GM13976 (cell line): Measurements from ENCODE around the gene TSHZ2.
"Not testable (repeated sequence)": the region's sequence is repeated elsewhere in the genome, so short reads cannot be mapped to it uniquely, and the experiment has no call there.

Experiments
- DNase-seq: peaks from one replicate; pipeline ENCODE4 v3.0.0; 2012; ENCODE audit warnings: low spot score
- in situ Hi-C: fragments of 300-500 bp; cut with MboI; formaldehyde crosslinking; loops from one replicate; pipeline ENCODE4 v1.12.0; 2022; ENCODE audit warnings: low sequenced_read_pairs, mixed read lengths, inconsistent platforms; ENCODE audit not compliant: unreplicated experiment
- TF ChIP-seq, protein P1 (sequence below): IDR thresholded peaks from 2 replicates; pipeline ENCODE4 v1.5.1; 2012; ENCODE audit warnings: borderline replicate concordance, mild to moderate bottlenecking; ENCODE audit not compliant: insufficient read depth; ENCODE audit errors: extremely low read depth, missing control alignments, control extremely low read depth

The TSHZ2 gene

DNA sequence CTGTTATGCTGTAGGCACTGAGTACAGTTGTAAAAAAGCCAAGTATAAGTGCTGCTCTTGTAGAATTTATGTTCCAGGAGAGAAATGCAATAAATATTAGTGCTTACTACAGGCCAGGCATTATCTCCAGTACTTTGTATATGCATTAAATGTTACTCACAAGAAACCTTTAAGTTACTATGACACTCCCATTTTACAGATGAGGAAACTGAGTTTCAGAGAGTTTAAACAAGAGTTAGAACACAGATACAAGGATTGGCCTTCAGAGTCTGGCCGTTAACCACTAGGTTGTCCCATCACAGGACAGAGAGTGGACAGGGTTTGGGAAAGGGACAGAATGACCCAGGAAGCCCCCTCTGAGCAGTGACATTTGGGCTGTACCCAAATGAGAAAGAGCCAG lies 347.0 kb downstream of the TSHZ2 start:
- in situ Hi-C loops: no loop called here
- TF ChIP-seq, protein P1, sequence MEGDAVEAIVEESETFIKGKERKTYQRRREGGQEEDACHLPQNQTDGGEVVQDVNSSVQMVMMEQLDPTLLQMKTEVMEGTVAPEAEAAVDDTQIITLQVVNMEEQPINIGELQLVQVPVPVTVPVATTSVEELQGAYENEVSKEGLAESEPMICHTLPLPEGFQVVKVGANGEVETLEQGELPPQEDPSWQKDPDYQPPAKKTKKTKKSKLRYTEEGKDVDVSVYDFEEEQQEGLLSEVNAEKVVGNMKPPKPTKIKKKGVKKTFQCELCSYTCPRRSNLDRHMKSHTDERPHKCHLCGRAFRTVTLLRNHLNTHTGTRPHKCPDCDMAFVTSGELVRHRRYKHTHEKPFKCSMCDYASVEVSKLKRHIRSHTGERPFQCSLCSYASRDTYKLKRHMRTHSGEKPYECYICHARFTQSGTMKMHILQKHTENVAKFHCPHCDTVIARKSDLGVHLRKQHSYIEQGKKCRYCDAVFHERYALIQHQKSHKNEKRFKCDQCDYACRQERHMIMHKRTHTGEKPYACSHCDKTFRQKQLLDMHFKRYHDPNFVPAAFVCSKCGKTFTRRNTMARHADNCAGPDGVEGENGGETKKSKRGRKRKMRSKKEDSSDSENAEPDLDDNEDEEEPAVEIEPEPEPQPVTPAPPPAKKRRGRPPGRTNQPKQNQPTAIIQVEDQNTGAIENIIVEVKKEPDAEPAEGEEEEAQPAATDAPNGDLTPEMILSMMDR: no peak

GRCh38 chr20:53319716-53320115 lies 347.6 kb downstream of the TSHZ2 start:
- in situ Hi-C loops: no loop called here
- TF ChIP-seq, protein P1: no peak
- no peak for DNase-seq

More for the DNA sequence above, 347.0 kb downstream of the TSHZ2 start:
- DNase-seq: no peak

DNA sequence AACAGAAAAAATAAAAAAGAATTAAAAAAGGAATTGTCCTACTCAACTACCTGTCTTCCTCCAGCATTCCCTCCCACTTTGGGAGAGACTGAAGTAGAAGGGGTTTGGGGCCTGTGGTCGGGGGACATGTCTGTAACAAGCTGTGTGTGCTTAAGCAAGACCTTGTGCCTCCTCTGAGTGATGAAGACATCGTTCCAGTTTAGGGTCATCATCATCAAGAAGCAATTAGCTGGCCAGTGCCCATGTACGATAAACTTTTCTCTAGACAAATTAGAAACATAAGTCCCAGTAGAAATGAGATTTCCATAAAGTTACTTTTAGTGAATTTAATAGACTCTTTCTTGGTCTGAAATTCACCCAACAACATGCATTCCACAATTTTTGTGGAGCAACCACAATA lies 348.5 kb downstream of the TSHZ2 start:
- in situ Hi-C loops: no loop called here
- TF ChIP-seq, protein P1: no peak
- no peak for DNase-seq

- in situ Hi-C loops: no loop called here
- TF ChIP-seq, protein P1: no peak
- no peak for DNase-seq
Observed at GRCh38 chr20:53321596-53321995, 349.4 kb downstream of the TSHZ2 start.

DNA sequence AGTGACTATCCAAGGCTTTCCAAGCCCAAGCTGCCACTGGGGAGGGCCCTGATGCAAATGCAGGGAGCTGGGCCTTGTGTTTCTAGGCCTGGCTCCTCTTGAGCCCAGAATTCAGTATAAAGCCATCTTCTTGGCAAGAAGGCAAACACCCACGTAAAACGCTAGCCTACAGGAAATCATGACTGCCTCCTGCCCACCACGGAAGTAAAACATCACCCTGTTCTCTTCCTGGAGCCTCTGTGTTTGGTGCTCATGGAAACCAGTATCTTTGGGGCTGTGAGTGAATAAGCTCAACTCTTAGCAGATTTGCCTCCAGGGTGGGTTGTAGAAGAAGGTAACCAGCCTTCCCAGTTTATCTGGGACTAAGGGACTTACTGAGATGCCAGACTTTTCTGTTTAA lies 350.5 kb downstream of the TSHZ2 start:
- TF ChIP-seq, protein P1: no peak
- no peak for DNase-seq
- in situ Hi-C loops: no loop called here

- in situ Hi-C loops: not testable (repeated sequence)
Observed at GRCh38 chr20:53323460-53323859, 351.3 kb downstream of the TSHZ2 start.

DNA sequence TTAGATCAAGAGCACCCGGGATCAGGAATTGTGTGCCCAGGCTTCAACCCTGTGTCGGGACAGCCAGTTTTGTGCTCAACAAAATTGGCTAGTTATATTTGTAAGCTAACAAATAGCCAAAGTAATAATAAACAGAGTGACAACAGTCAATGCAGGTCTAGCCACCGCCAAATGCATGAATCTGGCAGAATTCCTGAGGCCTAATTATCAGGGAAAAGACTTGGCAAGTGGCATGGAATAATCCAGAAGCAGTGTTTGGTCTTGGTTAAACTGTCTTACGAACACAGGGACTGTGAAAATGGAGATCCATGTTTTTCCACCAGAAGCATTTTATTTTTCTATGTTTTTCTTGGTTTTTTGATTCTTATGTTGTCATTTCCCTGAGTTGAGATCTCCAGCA lies 352.7 kb downstream of the TSHZ2 start:
- no peak for DNase-seq
- TF ChIP-seq, protein P1: no peak
- in situ Hi-C loops: no loop called here

More at GRCh38 chr20:53323460-53323859, 351.3 kb downstream of the TSHZ2 start:
- DNase-seq: not testable (repeated sequence)
